ENCODE data around the gene SLC23A2. TPM values are rescaled to one million over a fixed set of nuclear protein-coding genes. Genes with fewer than 3 reads are reported as not detected.
"Not testable (repeated sequence)": the region's sequence is repeated elsewhere in the genome, so short reads cannot be mapped to it uniquely, and the experiment has no call there.

SLC23A2 gene
- total RNA-seq, 2 experiments from 2014 or later = 14.3 to 25.7 TPM

- Histone ChIP-seq H3K79me2 (ENCODE audit: insufficient read depth, low read depth, low read length) (no peaks in the 10 kb centered on the region), H3K36me3 (ENCODE audit: insufficient read depth, low read length) (no peaks in the 10 kb centered on the region), H4K20me1 (ENCODE audit: insufficient read depth, low read length) (no peaks in the 10 kb centered on the region), H2AFZ (ENCODE audit: low read length) (no peak overlapping the region), H3K9me3 (ENCODE audit: low read length) (no peaks in the 10 kb centered on the region), H3K27ac (ENCODE audit: low read depth, low read length, poor library complexity, severe bottlenecking) (no peak overlapping the region), H3K9me2 (ENCODE audit: insufficient read depth, low read length) (no peaks in the 10 kb centered on the region), H3K4me2 (ENCODE audit: low read length) (no peak overlapping the region), H3K4me3 (ENCODE audit: low read depth, low read length, poor library complexity, severe bottlenecking) (no peak overlapping the region), H3K4me1 (ENCODE audit: insufficient read depth, low read length, poor library complexity, severe bottlenecking) (peaks cover under 1% of the 10 kb centered on the region)
- intact Hi-C loops (cut with micrococcal nuclease; ENCODE audit: unreplicated experiment) = no loop called here
- DNase-seq (ENCODE audit: low spot score) = no peak
- no TSS peak for BruUV-seq (replicated peaks)
- TF ChIP-seq EZH2phosphoT487 (IDR thresholded peaks at IDR 0.05; ENCODE audit: borderline replicate concordance, low read depth, low read length) = no peak
- no peak for TF ChIP-seq CTCF (conservative IDR thresholded peaks at IDR 0.05; ENCODE audit: low read length)
- CTCF ChIA-PET (ENCODE audit: unreplicated experiment) = no interaction called here
- POLR2A ChIA-PET = interaction anchor here (1.5 kb wide), 1 partner anchor 14 kb away, joined by 4 read pairs; no protein-coding TSS in a partner anchor
Observed at GRCh38 chr20:5024982-5025381, 23.7 kb upstream of the SLC23A2 start.

GRCh38 chr20:5024103-5024502, 22.8 kb upstream of the SLC23A2 start:
- Histone ChIP-seq H3K9me2 (ENCODE audit: insufficient read depth, low read length) (no peaks in the 10 kb centered on the region), H3K4me1 (ENCODE audit: insufficient read depth, low read length, poor library complexity, severe bottlenecking) (no peaks in the 10 kb centered on the region), H3K4me2 (ENCODE audit: low read length) (no peak overlapping the region), H3K27ac (ENCODE audit: low read depth, low read length, poor library complexity, severe bottlenecking) (no peak overlapping the region), H4K20me1 (ENCODE audit: insufficient read depth, low read length) (no peaks in the 10 kb centered on the region), H3K36me3 (ENCODE audit: insufficient read depth, low read length) (no peaks in the 10 kb centered on the region), H3K9me3 (ENCODE audit: low read length) (no peaks in the 10 kb centered on the region), H3K79me2 (ENCODE audit: insufficient read depth, low read depth, low read length) (no peaks in the 10 kb centered on the region), H3K4me3 (ENCODE audit: low read depth, low read length, poor library complexity, severe bottlenecking) (no peak overlapping the region), H2AFZ (ENCODE audit: low read length) (no peak overlapping the region)
- ChIA-PET CTCF (ENCODE audit: unreplicated experiment) (no interaction called here), POLR2A (interaction anchor here (1.5 kb wide), 1 partner anchor 13 kb away, joined by 4 read pairs; no protein-coding TSS in a partner anchor)
- no TSS peak for BruUV-seq (replicated peaks)
- no peak for DNase-seq (ENCODE audit: low spot score)
- TF ChIP-seq EZH2phosphoT487 (IDR thresholded peaks at IDR 0.05; ENCODE audit: borderline replicate concordance, low read depth, low read length) (no peak), CTCF (conservative IDR thresholded peaks at IDR 0.05; ENCODE audit: low read length) (no peak)
- intact Hi-C loops (cut with micrococcal nuclease; ENCODE audit: unreplicated experiment) = no loop called here

GRCh38 chr20:5023171-5023570, 21.9 kb upstream of the SLC23A2 start:
- H3K4me2 ChIP-seq (ENCODE audit: low read length); H3K27ac ChIP-seq (ENCODE audit: low read depth, low read length, poor library complexity, severe bottlenecking); BruUV-seq (replicated peaks); H3K79me2 ChIP-seq (ENCODE audit: insufficient read depth, low read depth, low read length); H3K4me1 ChIP-seq (ENCODE audit: insufficient read depth, low read length, poor library complexity, severe bottlenecking); H3K36me3 ChIP-seq (ENCODE audit: insufficient read depth, low read length); POLR2A ChIA-PET; DNase-seq (ENCODE audit: low spot score); H2AFZ ChIP-seq (ENCODE audit: low read length); H3K9me2 ChIP-seq (ENCODE audit: insufficient read depth, low read length); H3K9me3 ChIP-seq (ENCODE audit: low read length); H4K20me1 ChIP-seq (ENCODE audit: insufficient read depth, low read length); intact Hi-C loops (cut with micrococcal nuclease; ENCODE audit: unreplicated experiment); H3K4me3 ChIP-seq (ENCODE audit: low read depth, low read length, poor library complexity, severe bottlenecking): not testable (repeated sequence)
- CTCF ChIA-PET (ENCODE audit: unreplicated experiment) = interaction anchor here (0.7 kb wide), 1 partner anchor 212 kb away, joined by 4 read pairs; no protein-coding TSS in a partner anchor
